AG08395 (cell line): ENCODE data around the gene CRYM.

Source experiments
- DNase-seq: peaks from one replicate; pipeline ENCODE4 v3.0.0; 2012; ENCODE audit warnings: mixed read lengths, low spot score

Gene CRYM

GRCh38 chr16:21244518-21245215 is 33.4 kb downstream of the CRYM start:
- no peak for DNase-seq

DNA sequence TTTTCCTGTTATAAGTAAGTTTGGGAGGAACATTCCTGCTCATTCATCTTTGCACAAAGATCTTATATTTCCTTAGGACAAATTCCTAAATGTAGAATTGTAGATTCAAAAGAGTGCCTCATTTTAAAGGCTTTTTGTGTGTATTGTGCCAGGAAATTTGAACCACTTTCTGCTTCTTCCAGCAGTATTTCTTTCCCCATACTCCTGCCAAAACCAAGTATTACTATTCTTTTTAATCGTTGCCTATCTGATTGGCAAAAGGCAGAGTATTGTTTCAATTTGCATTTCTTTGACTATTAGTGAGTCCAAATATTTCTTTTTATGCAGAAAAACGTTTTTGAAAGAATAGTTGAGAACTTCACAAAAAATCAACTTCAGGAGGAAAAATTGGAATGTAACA is 35.3 kb downstream of the CRYM start:
- DNase-seq, result no peak

GRCh38 chr16:21239646-21240045 is 38.4 kb downstream of the CRYM start:
- DNase-seq, result no peak

DNA sequence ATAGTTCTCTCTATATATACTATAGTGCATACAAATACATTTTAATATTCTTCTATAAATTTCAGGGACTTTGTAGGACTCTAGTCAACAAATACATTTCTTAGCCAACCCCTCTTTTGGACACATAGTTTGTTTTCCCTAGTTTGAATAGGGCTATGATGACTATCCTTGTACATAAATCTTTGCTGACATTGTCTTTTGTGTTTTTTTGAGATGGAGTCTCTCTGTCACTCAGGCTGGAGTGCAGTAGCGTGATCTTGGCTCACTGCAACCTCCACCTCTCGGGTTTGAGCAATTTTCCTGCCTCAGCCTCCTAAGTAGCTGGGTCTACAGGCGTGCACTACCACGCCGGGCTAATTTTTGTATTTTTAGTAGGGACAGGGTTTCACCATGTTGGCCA is 41.3 kb downstream of the CRYM start:
- DNase-seq, result no peak

DNA sequence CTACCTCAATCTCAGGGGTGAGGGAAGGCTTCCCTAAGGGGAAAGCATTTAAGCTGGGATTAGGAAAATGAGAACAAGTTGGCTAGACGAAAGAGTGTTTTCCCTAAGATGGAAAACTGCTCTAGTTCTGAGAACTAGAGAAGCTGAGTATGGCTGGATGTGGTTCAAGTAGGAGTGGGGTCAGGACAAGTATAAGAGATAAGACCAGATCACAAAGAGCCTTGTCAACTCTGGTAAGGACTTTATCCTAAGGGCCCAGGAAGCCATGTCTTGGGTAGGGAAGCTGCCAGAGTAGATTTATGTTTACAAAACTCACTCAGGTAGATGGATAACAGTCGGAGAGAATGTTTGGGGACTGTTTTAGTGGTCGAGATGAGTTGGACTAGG is 42.9 kb downstream of the CRYM start:
- DNase-seq, result no peak

GRCh38 chr16:21233521-21234150 is 44.5 kb downstream of the CRYM start, which contains the start of gene ANKS4B:
Gene ANKS4B (plus strand): TSS chr16:21233699. CDS start chr16:21233738, 39 bp downstream.
- DNase-seq, result no peak

DNA sequence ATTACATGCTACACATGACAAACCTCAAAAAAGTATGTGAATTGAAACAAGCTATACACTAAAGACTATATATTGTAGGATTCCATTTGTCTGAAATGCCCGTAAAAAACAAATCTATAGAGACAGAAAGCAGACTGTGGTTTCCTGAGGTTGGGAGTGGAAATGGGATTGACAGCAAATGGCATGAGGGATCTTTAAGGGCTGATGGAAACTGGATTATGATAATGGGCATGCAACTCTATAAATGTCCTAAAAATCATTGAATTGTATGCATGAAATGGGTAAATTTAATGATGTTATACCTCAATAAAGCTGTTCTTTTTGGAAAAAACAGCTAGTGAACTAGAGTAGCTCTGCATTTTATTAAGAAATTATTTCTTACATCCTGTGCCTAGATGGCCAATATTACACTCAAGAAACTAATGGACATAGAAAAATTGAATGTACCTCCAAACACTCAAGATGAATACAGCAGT is 45.0 kb downstream of the CRYM start:
- DNase-seq, result no peak

DNA sequence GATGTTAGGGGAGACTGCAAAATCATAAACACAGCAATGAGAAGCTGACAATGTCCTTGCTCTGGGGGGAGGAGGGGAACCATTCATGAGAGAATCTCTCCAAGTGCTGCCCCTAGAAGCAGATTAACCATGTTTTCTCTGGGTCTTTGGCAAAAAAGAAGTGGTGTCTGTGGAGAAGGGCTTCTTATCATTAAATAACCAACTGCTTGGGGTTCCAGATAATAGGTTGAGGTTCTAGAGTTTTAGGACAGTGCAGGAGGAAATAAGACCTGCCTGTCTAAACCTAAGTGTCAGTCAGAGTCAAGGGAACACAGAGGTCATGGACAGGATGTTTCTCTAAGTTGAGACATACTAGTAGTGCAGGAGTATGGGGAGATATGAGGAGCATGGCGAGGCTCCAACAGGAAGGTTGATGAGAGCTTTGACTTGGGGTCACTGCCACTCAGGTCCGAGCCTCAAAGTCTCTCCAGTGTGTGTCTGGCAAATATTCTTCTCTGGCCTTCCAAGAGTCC is 49.7 kb downstream of the CRYM start:
- no peak for DNase-seq

- DNase-seq, result no peak
These were observed 50.2 kb downstream of the CRYM start for GRCh38 chr16:21227866-21228265.

DNA sequence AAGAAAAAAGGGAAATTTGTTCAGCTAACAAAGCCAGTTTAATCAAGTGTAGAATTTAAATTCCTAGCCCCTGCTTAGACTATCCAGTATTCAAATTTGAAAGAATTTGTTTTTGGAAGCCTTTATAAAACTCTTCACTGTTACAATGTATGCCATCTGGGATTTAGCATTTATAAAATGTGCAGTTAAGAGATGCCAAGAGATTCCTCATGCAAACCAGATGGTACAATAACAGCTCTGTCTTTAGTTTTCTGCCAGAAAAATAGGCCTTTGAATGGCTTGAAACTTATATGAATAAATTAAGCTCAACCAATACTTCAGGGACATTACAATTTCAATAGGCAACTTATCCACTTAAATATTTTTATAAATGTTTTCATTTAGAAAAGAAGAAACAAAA is 51.3 kb downstream of the CRYM start:
- DNase-seq, result no peak

DNA sequence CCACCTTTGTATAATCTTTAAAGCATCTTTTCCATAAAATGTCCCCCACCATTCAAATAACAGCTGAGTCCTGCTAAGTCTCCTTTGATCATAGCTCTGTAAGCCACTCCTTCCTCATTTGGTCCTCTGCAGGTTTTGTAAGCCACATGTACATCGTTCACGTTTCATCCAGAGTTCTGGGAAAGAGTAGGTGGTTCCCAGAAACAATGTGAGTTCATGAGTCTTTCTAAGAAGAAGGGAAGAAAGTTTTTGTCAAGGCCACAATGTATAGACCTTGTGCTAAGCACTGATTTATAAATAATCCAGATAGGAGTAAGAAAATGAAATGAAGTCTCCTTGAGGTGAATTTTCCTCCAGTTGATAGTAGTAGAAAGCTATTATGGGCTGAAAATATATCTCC is 53.3 kb downstream of the CRYM start:
- no peak for DNase-seq

GRCh38 chr16:21223787-21224186 is 54.3 kb downstream of the CRYM start:
- no peak for DNase-seq

GRCh38 chr16:21222495-21223337 is 55.4 kb downstream of the CRYM start:
- no peak for DNase-seq

DNA sequence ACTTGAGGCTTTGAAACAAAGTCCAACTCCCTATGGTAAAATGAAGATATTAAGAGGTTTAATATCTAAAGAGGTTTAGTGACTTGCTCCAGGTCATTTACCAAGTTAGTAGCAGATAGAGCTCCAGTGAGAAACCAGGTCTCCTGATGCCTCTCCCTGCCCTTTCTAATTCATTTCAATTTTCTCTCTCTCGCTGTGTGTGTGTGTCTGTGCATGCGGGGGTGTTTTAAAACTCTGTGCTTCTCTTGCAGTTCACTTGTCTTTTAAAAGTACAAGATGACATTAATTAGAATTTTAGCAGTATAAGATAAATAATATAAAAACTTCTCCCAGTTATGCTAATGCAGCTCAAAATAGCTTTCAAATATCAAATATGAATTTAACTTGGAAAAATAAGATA is 58.5 kb downstream of the CRYM start:
- no peak for DNase-seq

DNA sequence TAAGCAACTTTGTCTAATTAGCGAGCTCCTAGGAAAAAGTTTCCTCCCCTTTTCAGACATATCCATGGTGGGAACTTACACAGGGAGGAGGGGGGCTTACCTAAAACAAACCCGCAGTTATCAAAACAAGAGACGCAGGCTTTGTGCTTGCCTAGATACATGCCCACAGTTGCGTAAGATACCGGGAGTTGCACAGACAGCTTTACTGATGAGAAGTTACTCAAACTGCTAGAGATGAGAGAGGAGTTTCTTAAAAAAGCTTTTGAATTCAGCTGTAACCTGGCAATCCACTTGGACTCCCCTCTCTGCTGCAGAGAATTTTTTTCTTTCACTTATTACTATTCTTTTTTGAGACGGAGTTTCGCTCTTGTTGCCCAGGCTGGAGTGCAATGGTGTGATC is 59.9 kb downstream of the CRYM start:
- no peak for DNase-seq

GRCh38 chr16:21217121-21217520 is 61.0 kb downstream of the CRYM start:
- no peak for DNase-seq

- DNase-seq, result no peak
These were observed 64.0 kb downstream of the CRYM start for GRCh38 chr16:21214086-21214485.

DNA sequence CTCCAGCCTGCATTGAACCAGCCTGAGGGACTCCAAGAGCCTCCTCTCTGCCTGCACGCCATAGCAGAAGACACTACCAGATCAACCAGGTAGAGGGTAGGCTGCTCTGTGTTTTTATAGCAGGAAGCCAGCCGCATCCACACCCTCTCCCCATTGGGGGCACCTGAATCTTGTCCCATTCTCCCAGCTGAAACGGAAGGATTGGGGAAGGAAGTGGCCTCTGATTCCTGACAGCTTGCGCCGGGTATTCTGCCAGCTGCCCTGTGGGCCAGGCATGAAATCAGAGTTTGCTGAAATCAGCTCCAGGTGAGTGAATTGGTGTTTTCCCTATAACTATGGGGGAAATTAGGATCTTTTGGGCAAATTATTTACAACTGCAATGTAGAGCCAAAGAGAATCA is 66.6 kb downstream of the CRYM start, which contains the start of gene ZP2:
Gene ZP2, minus strand, starts transcription at position 89 of the 400 bp plus-strand sequence. Its CDS starts 27 bp downstream, at position 62.
- no peak for DNase-seq
